Kidney tubule cell (primary cell): ENCODE results near the gene SNX32.

Experiments
- DNase-seq: peaks from one replicate; pipeline ENCODE4 v3.0.0-alpha.2; 2018; ENCODE audit warnings: low spot score

The SNX32 gene

DNA sequence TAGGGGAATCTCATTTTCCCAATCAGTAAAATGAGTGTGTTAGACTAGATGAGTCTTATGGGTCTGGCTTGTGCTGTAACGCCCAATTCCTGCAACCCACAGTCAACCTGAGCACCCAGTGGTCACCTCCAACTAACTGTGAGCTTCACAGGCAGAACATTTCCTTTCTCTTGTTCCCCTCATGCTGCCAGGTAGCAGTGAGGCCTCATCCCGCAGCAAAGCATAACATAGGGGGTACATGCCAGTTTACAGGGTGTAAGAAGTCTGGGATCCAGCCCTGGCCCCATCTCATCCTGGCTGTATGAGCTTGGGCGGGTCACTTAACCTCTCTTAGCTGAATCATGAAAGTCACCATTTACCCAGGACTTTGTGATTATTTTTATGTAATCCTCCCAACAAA is 35.1 kb downstream of the SNX32 start:
- no peak for DNase-seq

DNA sequence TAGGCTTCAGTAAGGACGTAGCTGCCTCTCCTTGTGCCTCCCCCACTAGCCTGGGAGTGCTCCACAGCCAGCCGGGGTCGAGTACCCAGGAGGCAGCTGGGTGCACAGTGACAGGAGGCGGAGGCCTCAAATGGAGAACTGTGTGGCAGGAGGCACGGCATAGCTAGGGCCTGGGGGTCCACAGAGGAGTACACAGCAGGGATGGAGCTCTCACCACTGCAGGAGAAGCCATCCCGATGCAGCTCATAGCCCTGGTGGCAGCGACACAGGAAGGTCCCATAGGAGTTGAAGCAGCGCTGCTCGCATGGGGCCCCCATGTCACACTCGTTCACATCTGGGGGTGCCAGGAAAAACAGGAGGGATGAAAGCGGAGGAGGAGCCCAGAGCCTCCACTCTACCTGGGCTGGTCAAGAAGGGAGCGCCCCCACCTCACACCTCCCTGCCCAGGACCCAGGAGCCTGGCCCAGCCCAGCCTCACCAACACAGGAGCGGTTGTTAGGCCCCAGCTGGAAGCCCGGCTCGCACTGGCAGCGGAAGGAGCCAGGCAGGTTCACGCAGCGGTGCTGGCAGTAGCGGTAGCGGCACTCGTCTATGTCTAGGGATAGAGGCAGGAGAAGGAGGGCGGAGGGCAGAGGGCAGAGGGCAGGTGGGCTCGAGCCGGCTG is 36.0 kb downstream of the SNX32 start:
- no peak for DNase-seq

DNA sequence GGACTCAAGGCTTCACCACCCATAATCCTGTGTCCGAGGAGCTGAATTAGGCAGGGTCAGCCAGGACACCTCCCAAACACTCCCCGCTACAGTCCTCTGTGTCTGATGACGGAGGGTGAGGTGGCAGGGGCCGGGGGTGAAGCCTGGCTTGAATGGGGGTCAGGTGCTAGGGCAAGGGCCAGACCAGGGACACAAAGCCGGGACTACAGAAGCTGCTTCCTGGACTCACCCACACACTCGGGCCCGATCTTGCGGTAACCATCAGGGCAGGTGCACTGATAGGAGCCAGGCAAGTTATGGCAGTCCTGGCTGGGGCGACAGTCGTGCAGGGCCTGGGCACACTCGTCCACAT is 36.5 kb downstream of the SNX32 start:
- no peak for DNase-seq

DNA sequence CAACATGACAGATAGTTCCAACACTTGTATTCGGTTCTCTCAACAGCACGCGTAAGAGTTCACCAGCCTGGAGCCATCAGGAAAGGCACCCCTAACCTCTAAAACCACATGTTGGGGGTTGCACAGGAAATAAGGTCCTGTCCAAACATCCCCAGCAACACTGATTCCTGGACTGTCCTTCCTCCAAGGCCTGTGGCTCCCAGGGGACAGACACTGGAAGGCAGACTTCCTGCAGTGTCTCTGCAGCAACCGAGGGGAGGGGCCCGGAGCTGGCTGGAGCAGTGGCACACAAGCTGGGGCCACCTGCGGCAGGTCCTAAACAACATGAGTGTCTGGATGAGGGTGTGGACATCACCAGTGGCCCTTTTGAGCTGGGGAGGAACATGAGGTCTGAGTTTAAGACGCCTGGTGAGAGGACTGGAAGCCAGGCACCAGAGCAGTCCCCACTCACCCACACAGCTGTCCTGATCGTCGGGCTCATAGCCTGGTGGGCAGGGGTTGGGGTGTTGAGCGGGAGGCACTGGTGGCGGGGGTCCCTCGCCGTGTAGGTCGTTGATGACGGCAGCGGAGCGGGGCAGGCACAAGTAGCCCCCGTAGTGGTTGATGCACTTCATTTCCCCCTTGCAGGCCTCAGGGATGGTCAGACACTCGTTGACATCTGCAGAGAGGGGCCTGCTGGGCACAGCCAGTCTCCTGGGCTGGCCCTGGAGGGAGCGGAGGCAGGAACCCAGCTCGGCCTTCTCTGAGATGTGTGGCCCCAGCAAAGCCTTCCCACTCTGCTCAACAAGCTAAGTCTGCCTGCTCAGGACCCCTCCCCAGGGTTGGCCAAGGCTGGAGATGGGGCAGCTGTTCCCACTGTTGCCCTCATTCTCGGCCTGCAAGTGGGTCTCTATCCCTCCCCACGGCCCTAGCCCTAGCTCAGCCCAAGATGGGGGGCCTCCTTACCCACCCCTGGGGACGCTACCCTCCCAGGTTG is 37.2 kb downstream of the SNX32 start:
- DNase-seq: no peak

DNA sequence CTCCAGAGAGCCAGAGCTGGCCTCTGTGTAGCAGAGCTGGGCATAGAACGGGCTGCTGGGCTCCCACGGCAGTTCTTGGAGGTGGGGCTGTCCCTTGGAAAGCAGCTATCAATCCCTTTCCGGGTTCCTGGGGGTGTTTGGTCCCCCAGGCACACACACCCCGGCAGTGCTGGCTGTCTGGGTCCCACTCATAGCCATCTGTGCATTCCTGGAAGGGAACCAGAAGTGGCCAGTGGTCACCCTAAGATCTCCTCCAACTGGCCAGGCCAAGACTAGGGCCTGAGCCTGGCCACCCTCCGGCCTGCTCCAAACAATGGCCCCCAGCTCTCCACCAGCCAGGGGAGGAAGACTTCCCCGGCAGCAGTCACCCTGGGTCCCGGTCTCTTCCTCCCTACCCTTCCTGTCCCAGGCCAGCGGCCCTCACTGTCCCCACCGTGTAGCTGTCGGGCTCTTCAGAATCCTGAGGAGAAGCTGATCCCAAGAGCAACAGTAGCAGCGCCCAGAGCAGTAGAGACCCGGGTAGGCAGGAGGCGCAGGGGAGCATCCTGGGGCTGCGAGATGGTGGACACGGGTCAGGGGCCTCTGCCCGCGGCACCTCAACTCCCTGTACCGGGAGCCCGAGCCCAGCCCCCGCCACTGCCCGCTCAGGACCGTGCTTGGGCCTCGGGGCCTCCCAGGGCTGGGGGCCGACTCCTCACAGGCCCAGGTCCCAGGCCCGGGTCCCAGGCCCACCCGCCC is 38.2 kb downstream of the SNX32 start:
- no peak for DNase-seq

DNA sequence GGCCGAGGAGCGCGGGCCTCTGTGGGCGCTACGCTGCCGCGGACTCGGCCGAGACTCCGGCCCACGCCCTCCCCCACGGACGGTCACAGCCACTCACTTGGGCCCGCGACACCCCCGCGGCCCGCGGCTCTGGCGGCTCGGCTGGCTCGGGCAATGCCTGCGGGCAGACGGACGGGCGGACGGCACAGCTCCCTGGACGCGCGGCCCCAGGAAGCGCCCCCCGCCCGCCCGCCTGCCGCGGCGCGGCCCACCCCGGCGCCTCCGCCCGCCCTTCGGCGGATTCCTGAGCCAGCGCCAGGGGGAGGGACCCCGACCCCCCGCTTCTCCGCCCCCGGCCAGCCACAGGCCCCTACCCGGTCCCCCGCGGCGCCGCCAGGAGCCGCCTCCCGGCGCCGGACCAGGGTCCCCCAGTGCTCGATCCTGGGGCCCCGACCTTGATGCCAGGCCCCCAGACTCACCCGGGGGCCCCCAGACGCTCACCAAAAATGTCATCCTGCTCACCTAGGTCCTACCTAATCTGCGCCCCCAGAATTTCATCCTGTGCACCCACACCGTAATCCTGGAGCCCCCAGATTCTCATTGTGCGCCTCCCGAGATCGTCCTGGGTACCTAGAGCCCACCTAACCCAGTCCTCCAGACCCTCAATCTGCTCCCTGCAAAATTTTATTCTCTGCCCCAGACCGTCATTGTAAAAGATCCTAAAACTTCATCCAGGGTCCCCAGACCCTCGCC is 39.0 kb downstream of the SNX32 start, which contains the start of gene EFEMP2:
TSS of gene EFEMP2 (minus strand) at position 215 of the 732 bp plus-strand sequence. CDS start 446 bp downstream, outside the sequence.
- DNase-seq: no peak

DNA sequence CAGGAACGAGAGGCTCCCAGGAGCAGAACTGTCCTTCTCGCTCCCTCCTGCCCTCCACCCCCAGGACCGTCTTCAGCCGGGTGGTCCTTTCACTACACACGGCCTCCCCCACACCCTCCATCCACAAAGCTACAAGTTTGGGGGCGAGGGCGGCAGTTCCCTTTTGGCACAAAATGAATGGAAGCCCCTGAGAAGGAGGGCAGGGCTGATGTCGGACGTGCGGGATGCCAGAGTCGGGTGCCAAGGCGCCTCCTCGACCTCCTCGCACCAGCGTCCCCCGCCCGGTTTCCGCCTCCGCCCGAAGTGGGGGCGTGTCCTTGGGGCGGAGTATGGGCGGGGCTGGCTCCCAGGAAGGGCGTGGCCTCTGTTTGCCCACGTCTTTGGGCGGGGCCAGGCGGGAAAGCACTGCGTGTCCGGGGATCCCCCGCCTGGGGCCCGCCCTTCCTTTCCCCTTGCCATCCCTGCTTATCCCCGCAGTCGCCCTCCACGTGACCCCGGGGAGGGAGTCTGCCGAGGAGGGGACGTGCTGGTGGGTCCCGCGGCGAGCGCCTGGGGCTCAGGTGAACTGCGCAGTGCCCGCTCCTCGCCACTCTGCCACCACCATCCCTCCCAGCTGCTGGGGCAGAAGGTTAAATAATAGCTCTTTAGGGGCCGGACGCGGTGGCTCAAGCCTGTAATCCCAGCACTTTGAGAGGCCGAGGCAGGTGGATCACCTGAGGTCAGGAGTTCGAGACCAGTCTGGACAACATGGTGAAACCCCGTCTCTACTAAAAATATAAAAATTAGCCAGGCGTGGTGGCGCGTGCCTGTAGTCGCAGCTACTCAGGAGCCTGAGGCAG is 39.8 kb downstream of the SNX32 start:
- peak; percentile 96 for DNase-seq

DNA sequence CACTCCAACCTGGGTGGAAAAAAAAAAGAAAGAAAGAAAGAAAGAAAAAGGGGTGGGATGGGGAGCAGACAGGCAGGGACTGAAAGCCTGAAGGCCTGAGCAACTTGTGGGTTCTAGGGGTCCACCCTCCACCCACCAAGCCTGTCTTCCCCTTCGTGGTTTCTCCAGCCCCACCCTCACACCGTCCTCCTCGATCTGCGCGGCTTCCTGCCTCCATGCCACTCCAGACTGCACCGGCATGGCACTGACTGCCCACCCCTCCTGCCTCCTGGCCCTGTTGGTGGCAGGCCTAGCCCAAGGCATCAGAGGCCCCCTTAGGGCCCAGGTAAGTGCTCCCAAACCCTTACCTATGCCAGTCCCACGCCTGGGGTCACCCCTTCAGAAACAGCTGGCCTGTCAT is 45.9 kb downstream of the SNX32 start, which contains the start of gene CTSW:
TSS of gene CTSW (plus strand) at position 221 of the 400 bp plus-strand sequence. CDS start at position 239, 18 bp downstream.
- DNase-seq: no peak

DNA sequence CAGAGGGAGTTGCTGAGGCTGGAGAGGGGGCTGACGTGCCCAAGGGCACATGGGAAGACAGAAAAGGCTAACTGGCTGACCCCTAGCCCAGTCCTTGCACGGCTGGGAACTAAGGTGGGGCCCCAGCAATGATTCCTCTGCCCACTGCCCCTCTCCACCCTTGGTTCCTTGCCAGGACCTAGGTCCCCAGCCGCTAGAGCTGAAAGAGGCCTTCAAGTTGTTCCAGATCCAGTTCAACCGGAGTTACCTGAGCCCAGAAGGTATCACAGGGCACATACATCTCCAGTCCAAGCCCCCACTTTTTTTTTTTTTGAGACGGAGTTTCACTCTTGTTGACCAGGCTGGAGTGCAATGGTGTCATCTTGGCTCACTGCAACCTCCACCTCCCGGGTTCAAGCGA is 46.3 kb downstream of the SNX32 start:
- DNase-seq: no peak

DNA sequence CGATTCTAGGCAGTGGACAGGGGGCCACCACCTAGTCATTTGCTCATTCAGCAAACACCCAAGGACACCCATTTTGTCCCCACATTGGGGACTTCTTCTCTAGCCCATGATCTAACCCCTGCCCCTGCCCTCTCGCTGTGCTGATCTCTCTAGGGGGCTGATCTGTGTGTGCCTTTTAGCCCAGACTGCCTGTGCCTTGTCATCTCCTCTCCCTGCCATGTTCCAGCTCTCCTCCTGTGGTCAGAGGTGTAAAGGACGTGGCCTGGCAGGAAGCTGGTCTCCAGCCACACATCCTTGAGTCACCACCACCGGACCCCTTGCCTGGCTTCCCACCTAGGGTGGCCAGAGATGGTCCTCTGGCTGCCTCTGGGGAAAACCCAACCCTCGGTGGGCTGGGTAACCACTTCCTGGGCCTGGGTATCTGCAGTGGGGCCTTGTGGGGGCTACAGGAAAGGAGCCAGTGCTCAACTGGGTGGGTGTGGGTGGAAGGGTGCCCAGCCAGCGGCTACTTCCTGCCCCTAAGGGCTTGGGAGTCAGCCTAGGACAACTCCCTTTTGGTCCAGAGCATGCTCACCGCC is 47.2 kb downstream of the SNX32 start:
- no peak for DNase-seq

DNA sequence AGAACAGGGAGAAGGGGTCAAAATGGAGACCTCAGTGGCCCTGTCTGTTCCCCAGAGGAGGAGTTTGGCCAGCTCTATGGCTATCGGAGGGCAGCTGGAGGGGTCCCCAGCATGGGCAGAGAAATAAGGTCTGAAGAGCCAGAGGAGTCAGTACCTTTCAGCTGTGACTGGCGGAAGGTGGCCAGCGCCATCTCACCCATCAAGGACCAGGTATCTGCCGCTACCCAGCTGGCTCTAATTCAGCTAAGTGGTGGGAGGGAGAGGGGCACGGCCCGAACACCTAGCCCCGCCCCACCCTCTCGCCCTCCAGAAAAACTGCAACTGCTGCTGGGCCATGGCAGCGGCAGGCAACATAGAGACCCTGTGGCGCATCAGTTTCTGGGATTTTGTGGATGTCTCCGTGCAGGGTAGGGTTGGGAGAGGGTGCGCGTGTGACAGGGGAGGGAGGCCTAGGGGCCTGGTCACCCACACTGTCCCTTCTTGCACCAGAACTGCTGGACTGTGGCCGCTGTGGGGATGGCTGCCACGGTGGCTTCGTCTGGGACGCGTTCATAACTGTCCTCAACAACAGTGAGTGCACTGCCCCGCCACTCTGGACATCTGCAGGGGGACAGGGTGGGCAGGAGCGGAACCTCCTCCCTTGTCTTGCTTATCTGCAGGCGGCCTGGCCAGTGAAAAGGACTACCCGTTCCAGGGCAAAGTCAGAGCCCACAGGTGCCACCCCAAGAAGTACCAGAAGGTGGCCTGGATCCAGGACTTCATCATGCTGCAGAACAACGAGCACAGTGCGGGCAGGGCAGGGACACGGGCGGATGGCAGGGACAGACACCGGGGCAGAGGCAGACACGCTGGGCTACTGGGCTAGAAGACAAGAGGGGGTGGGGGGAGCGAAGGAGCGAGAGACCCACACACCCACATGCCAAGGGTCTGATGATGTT is 48.6 kb downstream of the SNX32 start:
- DNase-seq: no peak

DNA sequence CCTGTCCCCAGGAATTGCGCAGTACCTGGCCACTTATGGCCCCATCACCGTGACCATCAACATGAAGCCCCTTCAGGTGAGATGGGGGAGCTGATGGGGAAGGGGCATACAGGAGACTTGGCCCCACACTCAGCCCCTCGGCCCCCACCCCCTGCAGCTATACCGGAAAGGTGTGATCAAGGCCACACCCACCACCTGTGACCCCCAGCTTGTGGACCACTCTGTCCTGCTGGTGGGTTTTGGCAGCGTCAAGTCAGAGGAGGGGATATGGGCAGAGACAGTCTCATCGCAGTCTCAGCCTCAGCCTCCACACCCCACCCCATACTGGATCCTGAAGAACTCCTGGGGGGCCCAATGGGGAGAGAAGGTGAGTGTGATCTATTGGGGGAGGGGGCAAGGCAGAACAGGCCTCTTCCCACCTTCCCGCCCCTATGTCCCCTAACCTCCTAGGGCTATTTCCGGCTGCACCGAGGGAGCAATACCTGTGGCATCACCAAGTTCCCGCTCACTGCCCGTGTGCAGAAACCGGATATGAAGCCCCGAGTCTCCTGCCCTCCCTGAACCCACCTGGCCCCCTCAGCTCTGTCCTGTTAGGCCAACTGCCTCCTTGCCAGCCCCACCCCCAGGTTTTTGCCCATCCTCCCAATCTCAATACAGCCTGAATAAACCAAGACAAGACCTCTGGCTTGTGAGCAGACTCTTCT is 49.4 kb downstream of the SNX32 start:
- no peak for DNase-seq

DNA sequence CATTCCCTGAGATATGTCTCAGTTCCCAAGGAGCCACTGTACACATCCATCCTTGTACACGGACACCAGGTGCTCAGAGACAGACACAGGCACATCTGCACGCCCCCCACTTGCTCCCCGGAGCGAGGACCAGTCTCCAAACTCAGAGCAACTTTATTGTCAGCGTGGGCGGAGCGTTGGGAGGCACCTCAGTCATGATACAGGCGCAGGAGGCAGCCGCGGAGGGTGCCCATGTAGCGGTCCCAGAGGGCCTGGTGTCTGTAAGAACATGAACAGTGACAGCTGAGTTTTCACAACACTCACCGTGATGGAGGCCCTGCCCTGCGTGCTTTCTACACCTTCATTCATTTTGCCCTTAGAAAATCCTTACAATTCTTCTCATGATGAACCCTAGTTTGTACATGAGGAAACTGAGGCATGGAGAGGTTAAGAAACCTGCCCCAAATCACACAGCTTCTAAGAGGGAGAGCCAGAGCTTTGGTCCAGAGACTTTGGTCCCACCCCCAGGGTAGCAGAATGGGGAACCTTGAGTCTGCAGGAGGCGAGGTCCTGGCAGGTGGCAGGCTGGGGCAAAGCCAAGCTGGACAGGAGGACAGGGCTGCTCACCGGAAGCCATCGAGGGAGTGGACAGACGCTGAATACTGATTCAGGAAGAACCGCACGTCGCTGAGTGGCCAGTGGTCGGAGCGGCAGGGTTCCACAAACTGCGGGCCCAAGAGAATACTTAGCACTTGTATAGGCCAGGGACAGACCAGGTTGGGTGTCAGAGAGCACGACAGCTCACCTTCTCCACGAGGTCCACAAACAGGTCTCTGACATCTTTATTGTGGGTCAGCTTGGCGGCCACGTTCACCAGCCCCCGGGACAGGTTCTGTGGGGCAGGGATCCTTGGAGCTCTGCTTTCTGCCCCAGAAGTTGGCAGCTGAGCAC is 50.3 kb downstream of the SNX32 start:
- no peak for DNase-seq

DNA sequence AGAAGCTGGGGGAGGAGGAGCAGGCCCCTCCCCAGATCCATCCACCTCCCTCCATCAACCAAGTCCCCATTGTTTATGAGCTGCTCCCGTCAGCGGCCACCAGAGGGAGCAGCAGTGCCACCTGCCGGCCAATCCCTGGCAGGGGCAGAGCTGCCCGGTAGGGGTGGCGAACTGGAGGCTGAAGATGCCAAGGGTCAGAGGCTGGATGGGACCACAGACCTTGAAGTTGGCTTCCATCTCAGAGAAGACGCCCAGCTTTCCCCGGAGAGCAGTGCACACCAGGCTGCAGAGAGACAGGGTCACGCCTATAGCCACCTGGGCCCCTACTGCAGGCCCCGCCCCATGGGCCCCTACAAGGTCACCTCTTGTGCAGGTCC is 50.9 kb downstream of the SNX32 start:
- DNase-seq: peak; percentile 81

DNA sequence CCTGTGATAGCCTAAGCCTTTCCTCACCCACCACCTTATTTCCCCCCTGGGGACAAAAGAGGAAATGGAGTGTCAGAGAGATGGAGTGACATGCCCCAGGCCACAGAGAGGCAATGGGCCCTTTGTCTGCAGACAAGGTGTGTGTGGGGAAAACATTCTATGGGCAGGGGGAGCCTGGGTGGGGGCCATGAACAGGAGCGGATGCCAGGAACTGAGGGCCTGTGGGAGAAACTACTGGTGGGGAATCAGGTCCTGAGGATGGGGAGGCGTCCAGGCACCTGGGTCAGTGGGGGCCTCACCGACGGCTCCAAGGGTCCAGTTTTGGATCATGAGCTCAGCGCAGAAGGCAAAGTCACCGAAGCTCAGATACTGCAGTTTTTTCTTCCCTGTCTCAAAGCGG is 51.5 kb downstream of the SNX32 start:
- DNase-seq: no peak

DNA sequence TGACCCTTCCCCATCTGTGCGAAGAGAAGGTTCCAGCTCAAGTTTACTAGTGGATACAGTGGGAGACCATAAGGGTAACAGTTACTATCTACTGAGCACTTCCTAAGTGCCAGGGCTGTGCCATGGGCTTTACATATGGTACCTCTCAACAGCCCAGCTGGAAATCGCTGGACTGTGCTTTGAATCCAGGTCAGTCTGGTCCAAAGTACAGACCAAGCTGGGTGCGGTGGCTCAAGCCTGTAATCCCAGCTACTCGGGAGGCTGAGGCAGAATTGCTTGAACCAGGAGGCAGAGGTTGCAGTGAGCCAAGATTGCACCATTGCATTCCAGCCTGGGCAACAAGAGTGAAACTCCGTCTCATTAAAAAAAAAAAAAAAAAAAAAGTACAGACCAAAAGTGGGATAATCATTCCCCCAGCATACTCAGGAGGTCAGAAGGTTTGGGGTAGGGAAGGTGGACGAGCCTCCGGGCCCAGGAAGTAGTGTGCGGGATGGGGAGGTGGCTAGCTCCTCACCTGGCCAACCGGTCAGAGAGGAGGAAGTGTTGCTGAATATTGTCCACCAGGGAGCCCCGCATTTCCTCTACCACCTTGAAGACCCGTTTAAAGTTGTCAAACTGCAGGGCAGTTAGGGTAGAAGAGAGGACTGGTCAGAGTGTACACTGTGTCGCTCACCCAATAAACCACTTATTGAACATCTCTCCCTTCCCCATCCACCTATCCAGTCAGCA is 52.2 kb downstream of the SNX32 start:
- DNase-seq: no peak
